Esophagus squamous epithelium (tissue), 4 donors: ENCODE results near the gene YAF2.

Source experiments
- POLR2A ChIP-seq, 4 donors: fragments of 450-650 bp; IDR thresholded peaks; one replicate each; pipeline ENCODE4 v1.6.1; 2017; ENCODE audit warnings: antibody characterized with exemption in 4 of 4, mild to moderate bottlenecking in 4 of 4, moderate library complexity in 3 of 4
- TF ChIP-seq, protein P1 (sequence below), 6 experiments: fragments of 450-650 bp in 4 of 6; fragments of 200-600 bp in 2 of 6; sonication (generic) in 2 of 6; IDR thresholded peaks; one replicate each; pipeline ENCODE4 v1.5.1; 2016 to 2019; ENCODE audit warnings: antibody characterized with exemption in 6 of 6, mild to moderate bottlenecking in 4 of 6, moderate library complexity in 4 of 6

DNA sequence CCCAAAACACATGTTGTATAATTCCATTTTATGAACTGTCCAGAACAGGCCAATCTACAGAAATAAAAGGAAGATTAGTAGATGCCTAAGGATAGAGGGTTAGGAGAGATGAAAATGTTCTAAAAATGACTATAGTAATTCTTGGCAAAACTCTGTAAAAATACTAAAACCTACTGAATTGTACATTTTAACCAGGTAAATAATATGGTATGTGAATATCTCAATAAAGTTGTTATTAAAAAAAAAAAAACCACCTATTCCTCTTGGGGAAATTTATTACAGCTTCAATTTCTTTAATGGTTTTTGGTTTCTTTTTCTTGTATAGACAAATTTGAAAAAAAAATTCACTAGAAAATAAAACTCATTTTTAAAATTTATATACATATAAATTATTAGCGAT is 33.2 kb downstream of the YAF2 start:
- TF ChIP-seq, protein P1, sequence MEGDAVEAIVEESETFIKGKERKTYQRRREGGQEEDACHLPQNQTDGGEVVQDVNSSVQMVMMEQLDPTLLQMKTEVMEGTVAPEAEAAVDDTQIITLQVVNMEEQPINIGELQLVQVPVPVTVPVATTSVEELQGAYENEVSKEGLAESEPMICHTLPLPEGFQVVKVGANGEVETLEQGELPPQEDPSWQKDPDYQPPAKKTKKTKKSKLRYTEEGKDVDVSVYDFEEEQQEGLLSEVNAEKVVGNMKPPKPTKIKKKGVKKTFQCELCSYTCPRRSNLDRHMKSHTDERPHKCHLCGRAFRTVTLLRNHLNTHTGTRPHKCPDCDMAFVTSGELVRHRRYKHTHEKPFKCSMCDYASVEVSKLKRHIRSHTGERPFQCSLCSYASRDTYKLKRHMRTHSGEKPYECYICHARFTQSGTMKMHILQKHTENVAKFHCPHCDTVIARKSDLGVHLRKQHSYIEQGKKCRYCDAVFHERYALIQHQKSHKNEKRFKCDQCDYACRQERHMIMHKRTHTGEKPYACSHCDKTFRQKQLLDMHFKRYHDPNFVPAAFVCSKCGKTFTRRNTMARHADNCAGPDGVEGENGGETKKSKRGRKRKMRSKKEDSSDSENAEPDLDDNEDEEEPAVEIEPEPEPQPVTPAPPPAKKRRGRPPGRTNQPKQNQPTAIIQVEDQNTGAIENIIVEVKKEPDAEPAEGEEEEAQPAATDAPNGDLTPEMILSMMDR (IDR thresholded peaks at IDR 0.05) = no peak
- TF ChIP-seq POLR2A (IDR thresholded peaks at IDR 0.05) = no peak
